ENCODE data around the gene ZNF69. TPM values are rescaled to one million over a fixed set of nuclear protein-coding genes. Genes with fewer than 3 reads are reported as not detected.

ZNF69 gene
- total RNA-seq, 1 experiment from 2014 or later, result 28.7 TPM

DNA sequence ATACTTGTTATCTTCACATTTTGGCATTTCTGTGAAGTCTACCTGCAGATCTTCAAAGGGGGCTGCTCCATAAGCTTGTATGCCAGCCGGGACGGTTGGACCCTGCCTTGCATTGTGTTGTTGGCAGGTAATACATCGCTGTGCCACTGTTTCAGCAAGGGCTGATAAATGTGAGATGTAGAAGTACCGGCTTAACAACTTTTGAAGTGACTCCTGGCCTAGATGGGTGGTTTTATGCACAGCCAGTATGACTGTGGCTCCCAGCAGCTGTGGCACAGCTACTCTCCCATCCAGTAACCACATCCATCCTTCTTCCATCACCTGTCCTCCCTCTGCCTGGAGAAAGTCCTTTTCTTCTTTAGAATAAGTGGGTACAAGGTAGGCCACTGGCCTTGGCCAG, 57.1 kb downstream of the ZNF69 start:
- CTCF ChIA-PET, result interaction anchor here (1.7 to 2.3 kb wide), 2 partner anchors 21 to 115 kb away, joined by 6 to 15 read pairs; partner anchors contain the start of gene ZNF700
- peaks cover 94% of the 10 kb centered on the region for H3K9me3 Mint-ChIP-seq

DNA sequence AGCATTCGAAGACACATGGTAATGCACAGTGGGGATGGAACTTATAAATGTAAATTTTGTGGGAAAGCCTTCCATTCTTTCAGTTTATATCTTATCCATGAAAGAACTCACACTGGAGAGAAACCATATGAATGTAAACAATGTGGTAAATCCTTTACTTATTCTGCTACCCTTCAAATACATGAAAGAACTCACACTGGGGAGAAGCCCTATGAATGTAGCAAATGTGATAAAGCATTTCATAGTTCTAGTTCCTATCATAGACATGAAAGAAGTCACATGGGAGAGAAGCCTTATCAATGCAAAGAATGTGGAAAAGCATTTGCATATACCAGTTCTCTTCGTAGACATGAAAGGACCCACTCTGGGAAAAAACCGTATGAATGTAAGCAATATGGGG, 61.1 kb downstream of the ZNF69 start:
- Mint-ChIP-seq H3K4me3 (no peak overlapping the region), H3K36me3 (peaks cover 98% of the 10 kb centered on the region), H3K4me1 (no peaks in the 10 kb centered on the region), H3K27ac (no peak overlapping the region), H3K9me3 (peaks cover 95% of the 10 kb centered on the region), H3K27me3 (ENCODE audit: low read depth) (peaks cover 23% of the 10 kb centered on the region)
- DNase-seq (ENCODE audit: low spot score) (no peak), ATAC-seq (no peak)
- ChIA-PET CTCF (no interaction called here), POLR2A (no interaction called here)
- TF ChIP-seq, protein P1, sequence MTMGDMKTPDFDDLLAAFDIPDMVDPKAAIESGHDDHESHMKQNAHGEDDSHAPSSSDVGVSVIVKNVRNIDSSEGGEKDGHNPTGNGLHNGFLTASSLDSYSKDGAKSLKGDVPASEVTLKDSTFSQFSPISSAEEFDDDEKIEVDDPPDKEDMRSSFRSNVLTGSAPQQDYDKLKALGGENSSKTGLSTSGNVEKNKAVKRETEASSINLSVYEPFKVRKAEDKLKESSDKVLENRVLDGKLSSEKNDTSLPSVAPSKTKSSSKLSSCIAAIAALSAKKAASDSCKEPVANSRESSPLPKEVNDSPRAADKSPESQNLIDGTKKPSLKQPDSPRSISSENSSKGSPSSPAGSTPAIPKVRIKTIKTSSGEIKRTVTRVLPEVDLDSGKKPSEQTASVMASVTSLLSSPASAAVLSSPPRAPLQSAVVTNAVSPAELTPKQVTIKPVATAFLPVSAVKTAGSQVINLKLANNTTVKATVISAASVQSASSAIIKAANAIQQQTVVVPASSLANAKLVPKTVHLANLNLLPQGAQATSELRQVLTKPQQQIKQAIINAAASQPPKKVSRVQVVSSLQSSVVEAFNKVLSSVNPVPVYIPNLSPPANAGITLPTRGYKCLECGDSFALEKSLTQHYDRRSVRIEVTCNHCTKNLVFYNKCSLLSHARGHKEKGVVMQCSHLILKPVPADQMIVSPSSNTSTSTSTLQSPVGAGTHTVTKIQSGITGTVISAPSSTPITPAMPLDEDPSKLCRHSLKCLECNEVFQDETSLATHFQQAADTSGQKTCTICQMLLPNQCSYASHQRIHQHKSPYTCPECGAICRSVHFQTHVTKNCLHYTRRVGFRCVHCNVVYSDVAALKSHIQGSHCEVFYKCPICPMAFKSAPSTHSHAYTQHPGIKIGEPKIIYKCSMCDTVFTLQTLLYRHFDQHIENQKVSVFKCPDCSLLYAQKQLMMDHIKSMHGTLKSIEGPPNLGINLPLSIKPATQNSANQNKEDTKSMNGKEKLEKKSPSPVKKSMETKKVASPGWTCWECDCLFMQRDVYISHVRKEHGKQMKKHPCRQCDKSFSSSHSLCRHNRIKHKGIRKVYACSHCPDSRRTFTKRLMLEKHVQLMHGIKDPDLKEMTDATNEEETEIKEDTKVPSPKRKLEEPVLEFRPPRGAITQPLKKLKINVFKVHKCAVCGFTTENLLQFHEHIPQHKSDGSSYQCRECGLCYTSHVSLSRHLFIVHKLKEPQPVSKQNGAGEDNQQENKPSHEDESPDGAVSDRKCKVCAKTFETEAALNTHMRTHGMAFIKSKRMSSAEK (CRISPR knock-in tag; IDR thresholded peaks at IDR 0.05; ENCODE audit: borderline replicate concordance), result no peak
- TF ChIP-seq MYBL2 (CRISPR knock-in tag; IDR thresholded peaks at IDR 0.05) (no peak), TEAD1 (CRISPR knock-in tag; IDR thresholded peaks at IDR 0.05) (no peak), ZNF263 (CRISPR knock-in tag; IDR thresholded peaks at IDR 0.05; ENCODE audit: low read depth) (no peak), SP1 (CRISPR knock-in tag; conservative IDR thresholded peaks at IDR 0.05) (no peak), CREM (CRISPR knock-in tag; IDR thresholded peaks at IDR 0.05) (no peak), ZNF416 (CRISPR knock-in tag; IDR thresholded peaks at IDR 0.05) (no peak), FOXJ3 (CRISPR knock-in tag; IDR thresholded peaks at IDR 0.05; ENCODE audit: borderline replicate concordance) (no peak), ESRRA (CRISPR knock-in tag; IDR thresholded peaks at IDR 0.05; ENCODE audit: borderline replicate concordance) (no peak), IRF2 (CRISPR knock-in tag; IDR thresholded peaks at IDR 0.05; ENCODE audit: borderline replicate concordance, low read depth) (no peak), GRHL2 (CRISPR knock-in tag; IDR thresholded peaks at IDR 0.05; ENCODE audit: insufficient replicate concordance, severe bottlenecking) (no peak)
- TF ChIP-seq, protein P2, sequence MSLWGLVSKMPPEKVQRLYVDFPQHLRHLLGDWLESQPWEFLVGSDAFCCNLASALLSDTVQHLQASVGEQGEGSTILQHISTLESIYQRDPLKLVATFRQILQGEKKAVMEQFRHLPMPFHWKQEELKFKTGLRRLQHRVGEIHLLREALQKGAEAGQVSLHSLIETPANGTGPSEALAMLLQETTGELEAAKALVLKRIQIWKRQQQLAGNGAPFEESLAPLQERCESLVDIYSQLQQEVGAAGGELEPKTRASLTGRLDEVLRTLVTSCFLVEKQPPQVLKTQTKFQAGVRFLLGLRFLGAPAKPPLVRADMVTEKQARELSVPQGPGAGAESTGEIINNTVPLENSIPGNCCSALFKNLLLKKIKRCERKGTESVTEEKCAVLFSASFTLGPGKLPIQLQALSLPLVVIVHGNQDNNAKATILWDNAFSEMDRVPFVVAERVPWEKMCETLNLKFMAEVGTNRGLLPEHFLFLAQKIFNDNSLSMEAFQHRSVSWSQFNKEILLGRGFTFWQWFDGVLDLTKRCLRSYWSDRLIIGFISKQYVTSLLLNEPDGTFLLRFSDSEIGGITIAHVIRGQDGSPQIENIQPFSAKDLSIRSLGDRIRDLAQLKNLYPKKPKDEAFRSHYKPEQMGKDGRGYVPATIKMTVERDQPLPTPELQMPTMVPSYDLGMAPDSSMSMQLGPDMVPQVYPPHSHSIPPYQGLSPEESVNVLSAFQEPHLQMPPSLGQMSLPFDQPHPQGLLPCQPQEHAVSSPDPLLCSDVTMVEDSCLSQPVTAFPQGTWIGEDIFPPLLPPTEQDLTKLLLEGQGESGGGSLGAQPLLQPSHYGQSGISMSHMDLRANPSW (CRISPR knock-in tag; conservative IDR thresholded peaks at IDR 0.05; ENCODE audit: low read depth), result no peak
- TF ChIP-seq, protein P3, sequence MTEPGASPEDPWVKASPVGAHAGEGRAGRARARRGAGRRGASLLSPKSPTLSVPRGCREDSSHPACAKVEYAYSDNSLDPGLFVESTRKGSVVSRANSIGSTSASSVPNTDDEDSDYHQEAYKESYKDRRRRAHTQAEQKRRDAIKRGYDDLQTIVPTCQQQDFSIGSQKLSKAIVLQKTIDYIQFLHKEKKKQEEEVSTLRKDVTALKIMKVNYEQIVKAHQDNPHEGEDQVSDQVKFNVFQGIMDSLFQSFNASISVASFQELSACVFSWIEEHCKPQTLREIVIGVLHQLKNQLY (CRISPR knock-in tag; IDR thresholded peaks at IDR 0.05), result no peak
- TF ChIP-seq, protein P4, sequence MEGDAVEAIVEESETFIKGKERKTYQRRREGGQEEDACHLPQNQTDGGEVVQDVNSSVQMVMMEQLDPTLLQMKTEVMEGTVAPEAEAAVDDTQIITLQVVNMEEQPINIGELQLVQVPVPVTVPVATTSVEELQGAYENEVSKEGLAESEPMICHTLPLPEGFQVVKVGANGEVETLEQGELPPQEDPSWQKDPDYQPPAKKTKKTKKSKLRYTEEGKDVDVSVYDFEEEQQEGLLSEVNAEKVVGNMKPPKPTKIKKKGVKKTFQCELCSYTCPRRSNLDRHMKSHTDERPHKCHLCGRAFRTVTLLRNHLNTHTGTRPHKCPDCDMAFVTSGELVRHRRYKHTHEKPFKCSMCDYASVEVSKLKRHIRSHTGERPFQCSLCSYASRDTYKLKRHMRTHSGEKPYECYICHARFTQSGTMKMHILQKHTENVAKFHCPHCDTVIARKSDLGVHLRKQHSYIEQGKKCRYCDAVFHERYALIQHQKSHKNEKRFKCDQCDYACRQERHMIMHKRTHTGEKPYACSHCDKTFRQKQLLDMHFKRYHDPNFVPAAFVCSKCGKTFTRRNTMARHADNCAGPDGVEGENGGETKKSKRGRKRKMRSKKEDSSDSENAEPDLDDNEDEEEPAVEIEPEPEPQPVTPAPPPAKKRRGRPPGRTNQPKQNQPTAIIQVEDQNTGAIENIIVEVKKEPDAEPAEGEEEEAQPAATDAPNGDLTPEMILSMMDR (IDR thresholded peaks at IDR 0.05), result no peak
- TF ChIP-seq, protein P5, sequence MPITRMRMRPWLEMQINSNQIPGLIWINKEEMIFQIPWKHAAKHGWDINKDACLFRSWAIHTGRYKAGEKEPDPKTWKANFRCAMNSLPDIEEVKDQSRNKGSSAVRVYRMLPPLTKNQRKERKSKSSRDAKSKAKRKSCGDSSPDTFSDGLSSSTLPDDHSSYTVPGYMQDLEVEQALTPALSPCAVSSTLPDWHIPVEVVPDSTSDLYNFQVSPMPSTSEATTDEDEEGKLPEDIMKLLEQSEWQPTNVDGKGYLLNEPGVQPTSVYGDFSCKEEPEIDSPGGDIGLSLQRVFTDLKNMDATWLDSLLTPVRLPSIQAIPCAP (CRISPR knock-in tag; IDR thresholded peaks at IDR 0.05), result no peak

More for the DNA sequence above, 57.1 kb downstream of the ZNF69 start:
- POLR2A ChIA-PET, result no interaction called here
- ATAC-seq (no peak), DNase-seq (ENCODE audit: low spot score) (no peak)
- Mint-ChIP-seq H3K36me3 (peaks cover 96% of the 10 kb centered on the region), H3K27me3 (ENCODE audit: low read depth) (peaks cover 7% of the 10 kb centered on the region), H3K4me1 (no peaks in the 10 kb centered on the region), H3K27ac (no peak overlapping the region), H3K4me3 (no peak overlapping the region)
- TF ChIP-seq TEAD4 (CRISPR knock-in tag; IDR thresholded peaks at IDR 0.05) (no peak), CREB1 (CRISPR knock-in tag; IDR thresholded peaks at IDR 0.05) (no peak), EMX1 (CRISPR knock-in tag; IDR thresholded peaks at IDR 0.05) (no peak)
- TF ChIP-seq, protein P6, sequence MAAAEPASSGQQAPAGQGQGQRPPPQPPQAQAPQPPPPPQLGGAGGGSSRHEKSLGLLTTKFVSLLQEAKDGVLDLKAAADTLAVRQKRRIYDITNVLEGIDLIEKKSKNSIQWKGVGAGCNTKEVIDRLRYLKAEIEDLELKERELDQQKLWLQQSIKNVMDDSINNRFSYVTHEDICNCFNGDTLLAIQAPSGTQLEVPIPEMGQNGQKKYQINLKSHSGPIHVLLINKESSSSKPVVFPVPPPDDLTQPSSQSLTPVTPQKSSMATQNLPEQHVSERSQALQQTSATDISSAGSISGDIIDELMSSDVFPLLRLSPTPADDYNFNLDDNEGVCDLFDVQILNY (CRISPR knock-in tag; IDR thresholded peaks at IDR 0.05), result no peak
- TF ChIP-seq, protein P4 (IDR thresholded peaks at IDR 0.05), result no peak

Data from WTC11 (cell line).